MM.1S (cell line): Measurements from ENCODE around the gene VPS8.

Experiments
- DNase-seq: peaks from one replicate; pipeline ENCODE4 v3.0.0-alpha.2; 2015
- H2AFZ ChIP-seq: fragments of 300-600 bp; sonication (generic); 2 replicates; pipeline ENCODE4 v1.6.0; 2016; ENCODE audit warnings: antibody characterized with exemption, low read length
- H3F3A ChIP-seq: fragments of 300-600 bp; sonication (generic); 2 replicates; pipeline ENCODE4 v1.6.1; 2016; ENCODE audit warnings: mild to moderate bottlenecking, antibody characterized with exemption, low read length, moderate library complexity, mixed read lengths; ENCODE audit not compliant: insufficient read depth
- H3K27ac ChIP-seq: fragments of 300-600 bp; sonication (generic); 2 replicates; pipeline ENCODE4 v1.5.1; 2016; ENCODE audit warnings: mild to moderate bottlenecking, low read length
- H3K27me3 ChIP-seq: fragments of 300-600 bp; sonication (generic); replicated peaks from 2 replicates; pipeline ENCODE4 v1.6.0; 2016; ENCODE audit warnings: low read length; ENCODE audit not compliant: insufficient read depth
- H3K36me3 ChIP-seq: fragments of 300-600 bp; sonication (generic); replicated peaks from 2 replicates; pipeline ENCODE4 v1.6.1; 2016; ENCODE audit warnings: mild to moderate bottlenecking, low read length, mixed read lengths; ENCODE audit not compliant: insufficient read depth
- H3K4me1 ChIP-seq: fragments of 300-600 bp; sonication (generic); 2 replicates; pipeline ENCODE4 v1.6.1; 2016; ENCODE audit warnings: low read length, mixed read lengths
- H3K4me2 ChIP-seq: fragments of 300-600 bp; sonication (generic); 2 replicates; pipeline ENCODE4 v1.6.0; 2016; ENCODE audit warnings: low read depth, low read length
- H3K4me3 ChIP-seq: fragments of 300-600 bp; sonication (generic); 2 replicates; pipeline ENCODE4 v1.5.1; 2016; ENCODE audit warnings: low read length, mixed read lengths
- H3K79me2 ChIP-seq: fragments of 300-600 bp; sonication (generic); 2 replicates; pipeline ENCODE4 v1.6.1; 2016; ENCODE audit warnings: mixed run types, low read length, mixed read lengths
- H3K9ac ChIP-seq: fragments of 300-600 bp; sonication (generic); 2 replicates; pipeline ENCODE4 v1.6.1; 2016; ENCODE audit warnings: low read length, mixed read lengths
- H3K9me2 ChIP-seq: fragments of 300-600 bp; sonication (generic); replicated peaks from 2 replicates; pipeline ENCODE4 v1.6.1; 2016; ENCODE audit warnings: mild to moderate bottlenecking, low read length, mixed read lengths; ENCODE audit not compliant: insufficient read depth
- H3K9me3 ChIP-seq: fragments of 300-600 bp; sonication (generic); replicated peaks from 2 replicates; pipeline ENCODE4 v1.6.1; 2016; ENCODE audit warnings: mild to moderate bottlenecking, low read length, mixed read lengths; ENCODE audit not compliant: insufficient read depth
- H4K20me1 ChIP-seq: fragments of 300-600 bp; sonication (generic); 2 replicates; pipeline ENCODE4 v1.6.1; 2016; ENCODE audit warnings: mild to moderate bottlenecking, low read length, moderate library complexity, mixed read lengths; ENCODE audit not compliant: insufficient read depth
- CTCF ChIP-seq: fragments of 300-600 bp; sonication (generic); IDR thresholded peaks from 2 replicates; pipeline ENCODE4 v1.5.1; 2016; ENCODE audit warnings: antibody characterized with exemption, low read length, mixed read lengths
- EZH2 ChIP-seq: fragments of 300-600 bp; sonication (generic); optimal IDR thresholded peaks from 2 replicates; pipeline ENCODE3; 2017; ENCODE audit warnings: low read depth, mild to moderate bottlenecking, antibody characterized with exemption, low read length, mixed read lengths
- EZH2phosphoT487 ChIP-seq: fragments of 300-600 bp; sonication (generic); IDR thresholded peaks from 2 replicates; pipeline ENCODE4 v1.6.1; 2018; ENCODE audit warnings: antibody characterized with exemption, low read length

VPS8 gene

GRCh38 chr3:185051801-185052200 lies 239.8 kb downstream of the VPS8 start:
- no peaks in the 10 kb centered on the region for H4K20me1 ChIP-seq
- no peak overlapping the region for H3K9ac ChIP-seq
- no peak overlapping the region for H3K4me2 ChIP-seq
- H3K9me2 ChIP-seq: no peaks in the 10 kb centered on the region
- H3K4me3 ChIP-seq: no peak overlapping the region
- no peaks in the 10 kb centered on the region for H3K36me3 ChIP-seq
- no peaks in the 10 kb centered on the region for H3K9me3 ChIP-seq
- H3K27ac ChIP-seq: no peak overlapping the region
- H3K79me2 ChIP-seq: no peaks in the 10 kb centered on the region
- no peaks in the 10 kb centered on the region for H3F3A ChIP-seq
- H3K4me1 ChIP-seq: no peaks in the 10 kb centered on the region
- TF ChIP-seq EZH2 (no peak), CTCF (no peak), EZH2phosphoT487 (no peak)
- H3K27me3 ChIP-seq: no peaks in the 10 kb centered on the region
- H2AFZ ChIP-seq: no peak overlapping the region
- no peak for DNase-seq

DNA sequence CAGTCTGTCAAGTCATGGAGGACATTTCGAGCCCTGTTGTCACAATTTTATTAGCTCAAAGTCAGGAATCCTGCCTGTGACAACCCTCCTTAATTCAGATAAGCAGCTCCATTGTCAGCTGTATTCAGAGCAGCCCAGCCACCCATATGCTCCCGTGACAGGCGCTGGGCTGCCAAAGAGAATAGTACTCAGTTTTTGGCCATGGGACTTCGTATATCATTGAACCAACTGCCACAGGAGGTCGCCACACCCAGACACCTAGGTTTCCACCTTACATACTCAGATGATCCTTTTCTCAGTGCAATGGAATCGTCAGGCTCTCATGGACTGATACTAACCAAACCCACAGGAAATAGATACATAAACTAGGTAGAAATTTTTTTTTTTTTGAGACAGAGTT lies 240.7 kb downstream of the VPS8 start:
- no peaks in the 10 kb centered on the region for H3F3A ChIP-seq
- no peak overlapping the region for H3K4me3 ChIP-seq
- H3K9ac ChIP-seq: no peak overlapping the region
- no peaks in the 10 kb centered on the region for H3K79me2 ChIP-seq
- no peak overlapping the region for H2AFZ ChIP-seq
- H3K9me2 ChIP-seq: no peaks in the 10 kb centered on the region
- no peaks in the 10 kb centered on the region for H4K20me1 ChIP-seq
- H3K4me1 ChIP-seq: no peaks in the 10 kb centered on the region
- H3K36me3 ChIP-seq: no peaks in the 10 kb centered on the region
- TF ChIP-seq CTCF (0 out of 2 replicates have a peak, but pooled peaks have one; percentile 4), EZH2phosphoT487 (no peak), EZH2 (no peak)
- H3K4me2 ChIP-seq: no peak overlapping the region
- H3K27ac ChIP-seq: no peak overlapping the region
- DNase-seq: peak; percentile 26
- H3K9me3 ChIP-seq: no peaks in the 10 kb centered on the region
- no peaks in the 10 kb centered on the region for H3K27me3 ChIP-seq

DNA sequence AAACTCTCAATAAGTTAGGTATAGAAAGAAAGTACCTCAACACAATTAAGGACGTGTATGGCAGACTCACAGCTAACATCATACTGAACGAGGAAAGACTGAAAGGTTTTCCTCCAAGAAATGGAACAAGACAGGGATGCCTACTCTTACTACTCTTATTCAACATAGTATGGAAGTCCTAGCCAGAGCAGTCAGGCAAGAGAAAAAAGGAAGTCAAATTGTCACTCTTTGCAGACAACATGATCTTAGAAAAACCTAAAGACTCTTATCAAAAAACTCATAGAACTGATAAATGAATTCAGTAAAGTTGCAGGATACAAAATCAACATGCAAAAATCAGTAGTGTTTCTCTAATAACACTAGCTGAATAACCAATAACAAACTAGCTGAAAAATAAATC lies 244.9 kb downstream of the VPS8 start:
- Histone ChIP-seq H2AFZ (no peak overlapping the region), H3K9me3 (no peaks in the 10 kb centered on the region), H3K27ac (no peak overlapping the region), H3K79me2 (no peaks in the 10 kb centered on the region), H4K20me1 (no peaks in the 10 kb centered on the region), H3K4me1 (no peaks in the 10 kb centered on the region), H3K4me3 (no peak overlapping the region), H3K9ac (no peak overlapping the region), H3F3A (no peaks in the 10 kb centered on the region), H3K9me2 (no peaks in the 10 kb centered on the region), H3K27me3 (no peaks in the 10 kb centered on the region), H3K36me3 (no peaks in the 10 kb centered on the region), H3K4me2 (no peak overlapping the region)
- DNase-seq: no peak
- no peak for TF ChIP-seq EZH2
- no peak for TF ChIP-seq CTCF
- no peak for TF ChIP-seq EZH2phosphoT487
